Measurements from ENCODE around the gene CREB5.

The CREB5 gene

GRCh38 chr7:28477041-28477442, 64.7 kb downstream of the CREB5 start:
- WGBS, 2 experiments (ENCODE audit: insufficient coverage in 2 of 2), result 57 to 71% methylated on average over 1 to 2 of the region's 3 CpGs
- Histone ChIP-seq H3K4me1 (ENCODE audit: control insufficient read depth, insufficient read depth, low read length, poor library complexity, severe bottlenecking) (peaks cover 3% of the 10 kb centered on the region), H3K27ac (ENCODE audit: low read depth, low read length, severe bottlenecking) (no peak overlapping the region), H3K4me3 (ENCODE audit: extremely low read depth, insufficient read depth, low read length, poor library complexity, severe bottlenecking) (no peak overlapping the region), H3K36me3 (ENCODE audit: control insufficient read depth, insufficient read depth, low read length) (no peaks in the 10 kb centered on the region), H3K9me3 (ENCODE audit: control insufficient read depth, low read length) (no peaks in the 10 kb centered on the region)

- Histone ChIP-seq H3K27ac (ENCODE audit: low read depth, low read length, severe bottlenecking) (no peak overlapping the region), H3K4me1 (ENCODE audit: control insufficient read depth, insufficient read depth, low read length, poor library complexity, severe bottlenecking) (peaks cover 3% of the 10 kb centered on the region), H3K36me3 (ENCODE audit: control insufficient read depth, insufficient read depth, low read length) (no peaks in the 10 kb centered on the region), H3K9me3 (ENCODE audit: control insufficient read depth, low read length) (no peaks in the 10 kb centered on the region), H3K4me3 (ENCODE audit: extremely low read depth, insufficient read depth, low read length, poor library complexity, severe bottlenecking) (no peak overlapping the region)
- WGBS, 2 experiments (ENCODE audit: insufficient coverage in 2 of 2), result no CpG with 5 or more reads among the region's 1 CpG
Observed at GRCh38 chr7:28478656-28479055, 66.3 kb downstream of the CREB5 start.

GRCh38 chr7:28479507-28479947, 67.2 kb downstream of the CREB5 start:
- H3K9me3 ChIP-seq (ENCODE audit: control insufficient read depth, low read length), result no peaks in the 10 kb centered on the region
- WGBS, 2 experiments (ENCODE audit: insufficient coverage in 2 of 2), result 91 to 95% methylated on average over 5 to 6 of the region's 6 CpGs
- no peak overlapping the region for H3K4me3 ChIP-seq (ENCODE audit: extremely low read depth, insufficient read depth, low read length, poor library complexity, severe bottlenecking)
- H3K36me3 ChIP-seq (ENCODE audit: control insufficient read depth, insufficient read depth, low read length), result no peaks in the 10 kb centered on the region
- H3K27ac ChIP-seq (ENCODE audit: low read depth, low read length, severe bottlenecking), result no peak overlapping the region
- H3K4me1 ChIP-seq (ENCODE audit: control insufficient read depth, insufficient read depth, low read length, poor library complexity, severe bottlenecking), result peaks cover 3% of the 10 kb centered on the region

- Histone ChIP-seq H3K4me1 (ENCODE audit: control insufficient read depth, insufficient read depth, low read length, poor library complexity, severe bottlenecking) (peaks cover 3% of the 10 kb centered on the region), H3K36me3 (ENCODE audit: control insufficient read depth, insufficient read depth, low read length) (no peaks in the 10 kb centered on the region), H3K4me3 (ENCODE audit: extremely low read depth, insufficient read depth, low read length, poor library complexity, severe bottlenecking) (no peak overlapping the region), H3K9me3 (ENCODE audit: control insufficient read depth, low read length) (no peaks in the 10 kb centered on the region), H3K27ac (ENCODE audit: low read depth, low read length, severe bottlenecking) (no peak overlapping the region)
- WGBS, 2 experiments (ENCODE audit: insufficient coverage in 2 of 2), result no CpG with 5 or more reads among the region's 3 CpGs
Observed at GRCh38 chr7:28480595-28480994, 68.3 kb downstream of the CREB5 start.

GRCh38 chr7:28481091-28481926, 69.0 kb downstream of the CREB5 start:
- Histone ChIP-seq H3K4me3 (ENCODE audit: extremely low read depth, insufficient read depth, low read length, poor library complexity, severe bottlenecking) (no peak overlapping the region), H3K36me3 (ENCODE audit: control insufficient read depth, insufficient read depth, low read length) (no peaks in the 10 kb centered on the region), H3K9me3 (ENCODE audit: control insufficient read depth, low read length) (no peaks in the 10 kb centered on the region), H3K4me1 (ENCODE audit: control insufficient read depth, insufficient read depth, low read length, poor library complexity, severe bottlenecking) (peaks cover 3% of the 10 kb centered on the region), H3K27ac (ENCODE audit: low read depth, low read length, severe bottlenecking) (no peak overlapping the region)
- WGBS, 2 experiments (ENCODE audit: insufficient coverage in 2 of 2), result 49 to 56% methylated on average over 5 to 6 of the region's 9 CpGs

- peaks cover 3% of the 10 kb centered on the region for H3K4me1 ChIP-seq (ENCODE audit: control insufficient read depth, insufficient read depth, low read length, poor library complexity, severe bottlenecking)
- no peak overlapping the region for H3K27ac ChIP-seq (ENCODE audit: low read depth, low read length, severe bottlenecking)
- 14 to 20% methylated on average over 2 of the region's 4 CpGs for WGBS, 2 experiments (ENCODE audit: insufficient coverage in 2 of 2)
- no peaks in the 10 kb centered on the region for H3K9me3 ChIP-seq (ENCODE audit: control insufficient read depth, low read length)
- no peak overlapping the region for H3K4me3 ChIP-seq (ENCODE audit: extremely low read depth, insufficient read depth, low read length, poor library complexity, severe bottlenecking)
- no peaks in the 10 kb centered on the region for H3K36me3 ChIP-seq (ENCODE audit: control insufficient read depth, insufficient read depth, low read length)
Observed at GRCh38 chr7:28483112-28483511, 70.8 kb downstream of the CREB5 start.

GRCh38 chr7:28483908-28484605, 71.7 kb downstream of the CREB5 start:
- H3K4me3 ChIP-seq (ENCODE audit: extremely low read depth, insufficient read depth, low read length, poor library complexity, severe bottlenecking), result no peak overlapping the region
- peaks cover 3% of the 10 kb centered on the region for H3K4me1 ChIP-seq (ENCODE audit: control insufficient read depth, insufficient read depth, low read length, poor library complexity, severe bottlenecking)

GRCh38 chr7:28484606-28484935, 72.3 kb downstream of the CREB5 start:
- WGBS, 2 experiments (ENCODE audit: insufficient coverage in 2 of 2), result 100% methylated on average over 2 of the region's 4 CpGs; no CpG with 5 or more reads in 1 of the 2 experiments
- no peak overlapping the region for H3K27ac ChIP-seq (ENCODE audit: low read depth, low read length, severe bottlenecking)
- H3K9me3 ChIP-seq (ENCODE audit: control insufficient read depth, low read length), result no peaks in the 10 kb centered on the region
- peaks cover 3% of the 10 kb centered on the region for H3K4me1 ChIP-seq (ENCODE audit: control insufficient read depth, insufficient read depth, low read length, poor library complexity, severe bottlenecking)
- H3K4me3 ChIP-seq (ENCODE audit: extremely low read depth, insufficient read depth, low read length, poor library complexity, severe bottlenecking), result no peak overlapping the region
- H3K36me3 ChIP-seq (ENCODE audit: control insufficient read depth, insufficient read depth, low read length), result no peaks in the 10 kb centered on the region

More at GRCh38 chr7:28483908-28484605, 71.7 kb downstream of the CREB5 start:
- H3K27ac ChIP-seq (ENCODE audit: low read depth, low read length, severe bottlenecking), result no peak overlapping the region
- no peaks in the 10 kb centered on the region for H3K36me3 ChIP-seq (ENCODE audit: control insufficient read depth, insufficient read depth, low read length)
- WGBS, 2 experiments (ENCODE audit: insufficient coverage in 2 of 2), result 60% methylated on average over 1 of the region's 2 CpGs; no CpG with 5 or more reads in 1 of the 2 experiments
- no peaks in the 10 kb centered on the region for H3K9me3 ChIP-seq (ENCODE audit: control insufficient read depth, low read length)

- no peaks in the 10 kb centered on the region for H3K36me3 ChIP-seq (ENCODE audit: control insufficient read depth, insufficient read depth, low read length)
- 94 to 97% methylated on average over 4 of the region's 4 CpGs for WGBS, 2 experiments (ENCODE audit: insufficient coverage in 2 of 2)
- H3K4me1 ChIP-seq (ENCODE audit: control insufficient read depth, insufficient read depth, low read length, poor library complexity, severe bottlenecking), result no peaks in the 10 kb centered on the region
- no peaks in the 10 kb centered on the region for H3K9me3 ChIP-seq (ENCODE audit: control insufficient read depth, low read length)
- H3K27ac ChIP-seq (ENCODE audit: low read depth, low read length, severe bottlenecking), result no peak overlapping the region
- no peak overlapping the region for H3K4me3 ChIP-seq (ENCODE audit: extremely low read depth, insufficient read depth, low read length, poor library complexity, severe bottlenecking)
Observed at GRCh38 chr7:28487487-28487886, 75.2 kb downstream of the CREB5 start.

GRCh38 chr7:28488061-28488791, 75.9 kb downstream of the CREB5 start:
- no peaks in the 10 kb centered on the region for H3K9me3 ChIP-seq (ENCODE audit: control insufficient read depth, low read length)
- no peaks in the 10 kb centered on the region for H3K4me1 ChIP-seq (ENCODE audit: control insufficient read depth, insufficient read depth, low read length, poor library complexity, severe bottlenecking)
- H3K27ac ChIP-seq (ENCODE audit: low read depth, low read length, severe bottlenecking), result no peak overlapping the region
- WGBS, 2 experiments (ENCODE audit: insufficient coverage in 2 of 2), result 76 to 94% methylated on average over 4 of the region's 9 CpGs
- H3K36me3 ChIP-seq (ENCODE audit: control insufficient read depth, insufficient read depth, low read length), result no peaks in the 10 kb centered on the region
- H3K4me3 ChIP-seq (ENCODE audit: extremely low read depth, insufficient read depth, low read length, poor library complexity, severe bottlenecking), result no peak overlapping the region
